Psoas muscle (tissue), 8 donors: ENCODE data around the gene C11orf87. TPM values are rescaled to one million over a fixed set of nuclear protein-coding genes. Genes with fewer than 3 reads are reported as not detected.
A peak's percentile ranks its signal among the peaks of the same experiment; 100 is the strongest.

Experiments used
- ATAC-seq, 4 donors: fragments of 200-7000 bp; cut with Tn5 transposase; one replicate each; pipeline ENCODE4 v1.9.1; 2020; ENCODE audit warnings: moderate library complexity in 3 of 4, mild to moderate bottlenecking in 2 of 4
- DNase-seq, 2 donors: peaks; one replicate each; pipeline ENCODE4 v3.0.0-alpha.2; 2020
- H3K27ac ChIP-seq: fragments of 200-600 bp; one replicate; pipeline ENCODE4 v1.8.0; 2022
- H3K27me3 ChIP-seq, 3 donors: fragments of 200-600 bp in 1 of 3; one replicate each; pipeline versions ENCODE4 v1.6.1 to v1.8.0; 2013 to 2022; ENCODE audit warnings: low read length in 2 of 3, mild to moderate bottlenecking in 2 of 3, moderate library complexity in 1 of 3; ENCODE audit not compliant: insufficient read depth in 3 of 3
- H3K36me3 ChIP-seq, 2 donors: fragments of 200-600 bp in 1 of 2; one replicate each; pipeline versions ENCODE4 v1.6.1 to v1.8.0; 2013 to 2022; ENCODE audit warnings: low read depth in 1 of 2, mild to moderate bottlenecking in 1 of 2, moderate library complexity in 1 of 2; ENCODE audit not compliant: insufficient read depth in 1 of 2
- H3K4me1 ChIP-seq: fragments of 200-600 bp; one replicate; pipeline ENCODE4 v1.8.0; 2022
- H3K4me3 ChIP-seq: fragments of 200-600 bp; one replicate; pipeline ENCODE4 v1.8.0; 2022; ENCODE audit warnings: mild to moderate bottlenecking
- H3K9me3 ChIP-seq: fragments of 200-600 bp; one replicate; pipeline ENCODE4 v1.8.0; 2022
- WGBS, 3 donors: extraction: QIAGEN DNeasy Blood & Tissue Kit; methylation state at CpG; one replicate each; pipeline versions ENCODE4 v1.1.6 to v1.1.7; 2013; 5-methylcytosine and 5-hydroxymethylcytosine counted together
- intact Hi-C, 2 donors: fragments of 100-400 bp; cut with DNase I; formaldehyde crosslinking; loops; one replicate each; pipeline versions ENCODE4 v1.11.0 to v1.14.2; 2022
- polyA plus RNA-seq, 3 donors: library from polyadenylated mRNA; stranded (reverse); fragments of 200-250 nt; gene quantifications; one replicate each; pipeline ENCODE4 v1.2.3, GENCODE V29; 2013
- total RNA-seq, 4 donors: library from RNA; stranded (reverse); fragmentation: NEBNext Ultra II Directional in 2 of 4; extraction: Animal tissue kit (Norgen Biotek cat#: 25700) in 2 of 4; gene quantifications; one replicate each; pipeline versions ENCODE4 v1.2.1 to v1.2.4, GENCODE V29; 2021 to 2023
- TF ChIP-seq, protein P1 (sequence below): fragments of 200-600 bp; IDR thresholded peaks from one replicate; pipeline ENCODE4 v1.8.0; 2022; ENCODE audit warnings: antibody characterized with exemption
- donor health status: healthy with polysubstance abuse.
- donor health status: DM: no; HTN: no; CAD: no; lungs with moderate emphysema.
- donor health status: Bipolar disorder and iron deficiency.
- donor health status: healthy.
- donor health status: DM: yes; HTN: yes; CAD: no.
- donor health status: DM: no; HTN: no; CAD: no.
- donor health status: DM: no; HTN: no; CAD: no.
- donor health status: DM: yes; HTN: yes; CAD: no.

C11orf87 gene
- total and polyA plus RNA-seq, 7 donors, result 0.01 TPM; not detected in 6

DNA sequence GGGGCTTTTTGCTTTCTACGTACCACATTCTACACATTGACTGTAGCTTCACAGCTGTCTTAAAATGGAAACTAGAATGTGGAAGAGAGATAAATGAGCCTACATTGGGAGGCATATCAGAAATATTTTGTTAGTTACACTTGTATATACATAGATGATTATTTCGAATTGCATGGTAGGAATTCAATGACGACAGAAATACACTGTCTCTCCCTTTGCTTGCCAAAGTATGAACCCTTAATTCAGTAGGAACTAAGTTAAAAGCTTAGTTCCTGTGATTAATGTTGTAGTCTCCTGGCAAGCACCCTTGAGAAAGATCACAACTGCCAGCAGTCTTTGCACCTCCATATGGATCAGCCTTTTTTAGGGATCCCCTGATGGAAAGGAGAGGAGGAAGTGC is 10.1 kb downstream of the C11orf87 start:
- no peaks in the 10 kb centered on the region for H3K9me3 ChIP-seq
- H3K27ac ChIP-seq, result no peak overlapping the region
- ATAC-seq, result no peak
- 42 to 54% (median 48%) methylated on average over 3 of the region's 3 CpGs for WGBS, 3 donors
- intact Hi-C loops, result no loop called here
- no peak overlapping the region for H3K4me3 ChIP-seq
- DNase-seq, result no peak
- H3K27me3 ChIP-seq, result peaks cover 0 to 3% (median 0%) of the 10 kb centered on the region in 3 donors
- no peaks in the 10 kb centered on the region for H3K4me1 ChIP-seq
- H3K36me3 ChIP-seq, result no peaks in the 10 kb centered on the region
- TF ChIP-seq, protein P1, sequence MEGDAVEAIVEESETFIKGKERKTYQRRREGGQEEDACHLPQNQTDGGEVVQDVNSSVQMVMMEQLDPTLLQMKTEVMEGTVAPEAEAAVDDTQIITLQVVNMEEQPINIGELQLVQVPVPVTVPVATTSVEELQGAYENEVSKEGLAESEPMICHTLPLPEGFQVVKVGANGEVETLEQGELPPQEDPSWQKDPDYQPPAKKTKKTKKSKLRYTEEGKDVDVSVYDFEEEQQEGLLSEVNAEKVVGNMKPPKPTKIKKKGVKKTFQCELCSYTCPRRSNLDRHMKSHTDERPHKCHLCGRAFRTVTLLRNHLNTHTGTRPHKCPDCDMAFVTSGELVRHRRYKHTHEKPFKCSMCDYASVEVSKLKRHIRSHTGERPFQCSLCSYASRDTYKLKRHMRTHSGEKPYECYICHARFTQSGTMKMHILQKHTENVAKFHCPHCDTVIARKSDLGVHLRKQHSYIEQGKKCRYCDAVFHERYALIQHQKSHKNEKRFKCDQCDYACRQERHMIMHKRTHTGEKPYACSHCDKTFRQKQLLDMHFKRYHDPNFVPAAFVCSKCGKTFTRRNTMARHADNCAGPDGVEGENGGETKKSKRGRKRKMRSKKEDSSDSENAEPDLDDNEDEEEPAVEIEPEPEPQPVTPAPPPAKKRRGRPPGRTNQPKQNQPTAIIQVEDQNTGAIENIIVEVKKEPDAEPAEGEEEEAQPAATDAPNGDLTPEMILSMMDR, result no peak

DNA sequence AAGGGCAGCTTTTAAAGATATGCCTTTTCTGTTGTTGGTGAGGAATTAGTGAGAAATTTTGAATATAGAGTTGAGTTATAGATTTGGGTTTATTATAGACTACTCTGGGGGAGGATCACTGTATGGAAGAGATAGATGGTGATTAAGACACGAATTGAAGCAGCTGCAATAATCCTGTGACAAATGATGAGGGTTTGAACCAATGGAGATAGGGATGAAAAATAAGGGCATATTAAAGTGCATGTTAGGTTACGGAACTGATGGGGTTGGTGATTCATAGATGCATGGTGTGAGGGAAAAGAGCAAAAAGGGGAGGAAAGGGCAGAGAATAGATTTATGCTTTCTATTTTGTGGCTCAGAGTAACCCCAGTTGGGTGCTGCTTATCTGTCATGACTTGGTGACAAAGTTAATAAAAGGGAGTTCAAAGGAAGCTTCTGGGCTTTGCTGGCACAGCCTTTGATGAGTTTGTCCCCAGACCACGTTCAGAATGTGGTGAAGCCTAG is 11.8 kb downstream of the C11orf87 start:
- H3K36me3 ChIP-seq, result no peaks in the 10 kb centered on the region
- H3K27me3 ChIP-seq, result peaks cover 0 to 3% (median 0%) of the 10 kb centered on the region in 3 donors
- no peak for DNase-seq
- H3K4me3 ChIP-seq, result no peak overlapping the region
- H3K4me1 ChIP-seq, result no peaks in the 10 kb centered on the region
- TF ChIP-seq, protein P1, result no peak
- 48 to 53% (median 50%) methylated on average over 3 of the region's 3 CpGs for WGBS, 3 donors
- intact Hi-C loops, result no loop called here
- no peak for ATAC-seq
- H3K9me3 ChIP-seq, result no peaks in the 10 kb centered on the region
- no peak overlapping the region for H3K27ac ChIP-seq

DNA sequence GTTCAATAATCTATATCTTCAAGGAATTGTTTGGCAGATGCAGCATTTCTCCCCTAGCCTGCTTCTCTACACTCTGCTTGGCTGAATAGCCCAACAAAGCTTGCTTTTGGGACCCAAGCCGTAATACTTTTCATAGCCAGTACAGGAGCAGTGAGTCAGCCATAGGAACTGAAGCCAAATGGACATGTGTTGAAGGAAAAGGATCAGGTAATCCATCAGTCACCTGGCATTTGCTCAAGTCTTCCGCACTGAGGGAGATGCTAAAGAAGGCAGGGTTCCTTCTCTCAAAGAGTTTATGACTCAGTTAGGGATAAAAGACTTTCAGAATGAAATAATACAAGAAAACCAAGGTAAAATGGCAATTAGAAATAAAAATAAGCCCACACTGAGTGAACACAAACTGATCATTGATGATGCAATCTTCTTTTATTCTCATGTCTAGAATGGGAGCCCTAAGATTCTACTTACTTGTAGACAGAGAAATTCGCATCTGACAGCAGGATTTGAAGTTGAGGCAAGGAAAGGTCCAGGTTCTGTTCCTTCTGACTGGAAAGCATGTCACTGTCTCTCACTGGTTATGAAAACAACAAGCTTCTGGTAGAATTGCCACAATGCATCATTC is 13.2 kb downstream of the C11orf87 start:
- DNase-seq (no peak), ATAC-seq (peak in 1 of 4 donors; percentile 67)
- TF ChIP-seq, protein P1, result no peak
- Histone ChIP-seq H3K27me3 (peaks cover 0 to 3% (median 0%) of the 10 kb centered on the region in 3 donors), H3K27ac (no peak overlapping the region), H3K36me3 (no peaks in the 10 kb centered on the region), H3K4me3 (no peak overlapping the region), H3K4me1 (no peaks in the 10 kb centered on the region), H3K9me3 (no peaks in the 10 kb centered on the region)
- WGBS, 3 donors, result 45 to 56% (median 52%) methylated on average over 3 of the region's 3 CpGs
- intact Hi-C loops, result no loop called here

DNA sequence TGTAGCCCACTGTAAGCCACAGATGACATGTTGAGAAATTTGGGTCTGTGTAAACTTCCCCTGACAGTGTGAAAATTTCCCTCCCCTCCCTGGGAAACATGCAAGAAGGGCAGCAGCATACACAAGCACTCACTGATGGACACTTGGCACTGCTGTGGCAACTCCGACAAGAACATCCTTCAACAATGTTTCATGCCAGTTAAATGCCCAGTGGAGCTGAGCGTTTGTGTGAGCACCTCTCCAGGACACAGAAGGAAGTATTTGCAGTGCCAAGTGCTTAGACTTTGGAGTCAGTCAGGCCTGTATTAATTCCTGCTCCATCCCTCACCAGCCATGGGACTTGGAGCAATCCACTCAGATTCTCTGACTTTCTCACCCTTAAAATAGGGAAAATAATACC is 17.7 kb downstream of the C11orf87 start:
- no peaks in the 10 kb centered on the region for H3K4me1 ChIP-seq
- H3K9me3 ChIP-seq, result no peaks in the 10 kb centered on the region
- TF ChIP-seq, protein P1, result no peak
- WGBS, 3 donors, result 27 to 36% (median 32%) methylated on average over 2 of the region's 2 CpGs
- H3K4me3 ChIP-seq, result no peak overlapping the region
- no peaks in the 10 kb centered on the region for H3K36me3 ChIP-seq
- H3K27me3 ChIP-seq, result peaks cover 0 to 3% (median 0%) of the 10 kb centered on the region in 3 donors
- no peak for DNase-seq
- intact Hi-C loops, result no loop called here
- H3K27ac ChIP-seq, result no peak overlapping the region
- no peak for ATAC-seq

DNA sequence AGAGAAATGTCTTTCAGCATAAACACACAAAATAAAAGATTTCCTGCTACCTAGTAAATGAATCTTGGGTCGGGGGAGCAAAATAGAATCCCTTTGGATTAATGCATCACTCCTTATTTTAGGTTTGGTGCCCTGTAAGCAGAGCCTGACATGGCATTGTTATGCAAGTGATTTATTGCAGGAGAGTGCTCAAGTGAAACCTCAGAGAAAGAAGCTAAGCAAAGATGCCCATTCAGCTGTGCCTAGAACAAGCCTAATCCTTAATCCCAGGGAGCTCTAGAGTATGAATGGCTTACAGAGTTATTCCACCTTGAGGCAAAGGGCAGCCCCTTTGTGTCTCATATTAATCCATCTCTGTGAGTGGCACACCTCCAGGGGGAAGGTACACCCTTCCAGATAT is 21.1 kb downstream of the C11orf87 start:
- TF ChIP-seq, protein P1, result no peak

More for the DNA sequence above, 21.1 kb downstream of the C11orf87 start:
- 55 to 61% (median 57%) methylated on average over 1 of the region's 1 CpG for WGBS, 3 donors
- H3K4me3 ChIP-seq, result no peak overlapping the region
- DNase-seq (no peak), ATAC-seq (no peak)
- no peaks in the 10 kb centered on the region for H3K9me3 ChIP-seq
- H3K36me3 ChIP-seq, result no peaks in the 10 kb centered on the region
- no peaks in the 10 kb centered on the region for H3K4me1 ChIP-seq
- intact Hi-C loops, result no loop called here
- no peak overlapping the region for H3K27ac ChIP-seq
- H3K27me3 ChIP-seq, result no peaks in the 10 kb centered on the region
